CD4-positive, CD25-positive, alpha-beta regulatory T cell (primary cell): ENCODE measurements around the gene FAM185A. TPM values are rescaled to one million over a fixed set of nuclear protein-coding genes. Genes with fewer than 3 reads are reported as not detected.

Experiments
- ATAC-seq, 2 donors: fragments of 150-1000 bp; cut with Tn5 transposase; one replicate each; pipeline ENCODE4 v1.10.0; 2021; ENCODE audit warnings: low read depth in 2 of 2, moderate number of reproducible peaks in 2 of 2, moderate library complexity in 1 of 2
- DNase-seq, 3 donors: peaks; one replicate each; pipeline versions ENCODE4 v3.0.0 to v3.0.0-alpha.2; 2012 to 2022; ENCODE audit warnings: mixed read lengths in 1 of 3
- H3K27ac ChIP-seq: one replicate; pipeline ENCODE4 v1.7.0; 2013; ENCODE audit warnings: mild to moderate bottlenecking, low read length; ENCODE audit not compliant: insufficient read depth, poor library complexity, severe bottlenecking
- H3K27me3 ChIP-seq: one replicate; pipeline ENCODE4 v1.7.0; 2013; ENCODE audit warnings: low read length; ENCODE audit not compliant: control insufficient read depth, insufficient read depth
- H3K36me3 ChIP-seq: one replicate; pipeline ENCODE4 v1.7.0; 2013; ENCODE audit warnings: mild to moderate bottlenecking, low read length, moderate library complexity; ENCODE audit not compliant: control insufficient read depth, insufficient read depth
- H3K4me1 ChIP-seq: 2 replicates; pipeline ENCODE4 v1.7.0; 2013; ENCODE audit warnings: mild to moderate bottlenecking, low read length; ENCODE audit not compliant: insufficient read depth, control insufficient read depth, poor library complexity, severe bottlenecking
- H3K4me3 ChIP-seq: one replicate; pipeline ENCODE4 v1.7.0; 2013; ENCODE audit warnings: low read depth, mild to moderate bottlenecking, low read length, moderate library complexity
- H3K9me3 ChIP-seq, 2 experiments: 1 replicate in 1 of 2; 2 replicates in 1 of 2; pipeline ENCODE4 v1.7.0; 2013; ENCODE audit warnings: low read length in 2 of 2, mild to moderate bottlenecking in 1 of 2, moderate library complexity in 1 of 2; ENCODE audit not compliant: control insufficient read depth in 2 of 2
- H3K27ac Mint-ChIP-seq, 3 donors: one replicate each; pipeline ENCODE4 v1.8.0; 2020 to 2022; ENCODE audit warnings: mild to moderate bottlenecking in 3 of 3, mixed read lengths in 3 of 3, moderate library complexity in 2 of 3
- H3K27me3 Mint-ChIP-seq: one replicate; pipeline ENCODE4 v1.8.0; 2022; ENCODE audit warnings: mild to moderate bottlenecking, mixed read lengths
- H3K36me3 Mint-ChIP-seq: one replicate; pipeline ENCODE4 v1.8.0; 2020; ENCODE audit warnings: mixed read lengths
- H3K4me1 Mint-ChIP-seq, 4 donors: one replicate each; pipeline ENCODE4 v1.8.0; 2020 to 2022; ENCODE audit warnings: mixed read lengths in 4 of 4, mild to moderate bottlenecking in 1 of 4
- H3K4me3 Mint-ChIP-seq, 4 donors: one replicate each; pipeline ENCODE4 v1.8.0; 2020 to 2022; ENCODE audit warnings: mild to moderate bottlenecking in 4 of 4, mixed read lengths in 4 of 4, moderate library complexity in 3 of 4
- H3K9me3 Mint-ChIP-seq, 7 donors: one replicate each; pipeline ENCODE4 v1.8.0; 2020 to 2022; ENCODE audit warnings: mixed read lengths in 7 of 7, mild to moderate bottlenecking in 3 of 7, moderate library complexity in 2 of 7
- polyA plus RNA-seq, 4 donors: library from polyadenylated mRNA; unstranded; fragments of 300-500 nt; fragmentation: Illumina TruSeq; gene quantifications; one replicate each; pipeline ENCODE4 v1.2.3, GENCODE V29; 2021
- total RNA-seq: library from RNA; stranded (reverse); gene quantifications from one replicate; pipeline ENCODE4 v1.2.3, GENCODE V29; 2022

FAM185A gene
- total and polyA plus RNA-seq, 5 donors from 2014 or later = 6.1 to 7.3 (median 6.4) TPM

- no peak overlapping the region for H3K27ac ChIP-seq
- Mint-ChIP-seq H3K4me1 (peaks cover 0 to 2% (median 0%) of the 10 kb centered on the region in 4 donors), H3K9me3 (no peaks in the 10 kb centered on the region), H3K36me3 (peaks cover 11% of the 10 kb centered on the region), H3K27me3 (no peaks in the 10 kb centered on the region), H3K27ac (no peak overlapping the region), H3K4me3 (no peak overlapping the region)
- ATAC-seq (no peak), DNase-seq (no peak)
- H3K36me3 ChIP-seq = no peaks in the 10 kb centered on the region
- no peaks in the 10 kb centered on the region for H3K27me3 ChIP-seq
- H3K4me1 ChIP-seq = peaks cover 3% of the 10 kb centered on the region
- no peaks in the 10 kb centered on the region for H3K9me3 ChIP-seq
- H3K4me3 ChIP-seq = no peak overlapping the region
These were observed 96.5 kb downstream of the FAM185A start for GRCh38 chr7:102845346-102845745.

DNA sequence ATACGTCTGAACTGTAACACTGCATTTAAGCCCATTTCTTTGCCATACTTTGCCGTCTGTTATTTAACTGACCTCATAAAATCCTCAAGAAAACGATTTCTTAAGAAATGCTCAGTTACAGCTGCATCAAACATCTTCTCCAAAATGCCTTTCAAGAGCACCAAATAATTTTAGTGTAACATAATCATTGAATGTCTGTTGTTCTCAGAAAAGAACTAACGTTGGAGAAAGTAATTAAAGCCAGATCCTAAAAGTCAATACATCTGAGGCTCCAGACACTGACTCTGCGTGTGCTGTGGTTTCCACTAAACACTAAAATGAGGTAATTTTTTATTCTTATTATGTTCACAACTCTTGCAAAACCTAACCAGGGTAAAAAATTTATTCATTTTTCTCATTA is 100.3 kb downstream of the FAM185A start:
- H3K4me3 Mint-ChIP-seq = no peak overlapping the region
- Histone ChIP-seq H3K9me3 (no peaks in the 10 kb centered on the region), H3K4me1 (no peaks in the 10 kb centered on the region)

GRCh38 chr7:102849538-102849937 is 100.7 kb downstream of the FAM185A start:
- no peaks in the 10 kb centered on the region for H3K27me3 ChIP-seq
- H3K36me3 ChIP-seq = no peaks in the 10 kb centered on the region
- Mint-ChIP-seq H3K4me3 (no peak overlapping the region), H3K27ac (no peak overlapping the region), H3K36me3 (peaks cover 15% of the 10 kb centered on the region), H3K4me1 (no peaks in the 10 kb centered on the region), H3K27me3 (peaks cover 8% of the 10 kb centered on the region), H3K9me3 (peaks cover 0 to 14% (median 2%) of the 10 kb centered on the region in 7 donors)
- no peak overlapping the region for H3K27ac ChIP-seq
- H3K9me3 ChIP-seq = no peaks in the 10 kb centered on the region
- no peaks in the 10 kb centered on the region for H3K4me1 ChIP-seq
- ATAC-seq (no peak), DNase-seq (no peak)
- no peak overlapping the region for H3K4me3 ChIP-seq

More for the DNA sequence above, 100.3 kb downstream of the FAM185A start:
- Histone ChIP-seq H3K36me3 (no peaks in the 10 kb centered on the region), H3K27ac (no peak overlapping the region), H3K4me3 (no peak overlapping the region), H3K27me3 (no peaks in the 10 kb centered on the region)
- Mint-ChIP-seq H3K36me3 (peaks cover 15% of the 10 kb centered on the region), H3K27ac (no peak overlapping the region), H3K9me3 (peaks cover 0 to 14% (median 2%) of the 10 kb centered on the region in 7 donors), H3K27me3 (peaks cover 8% of the 10 kb centered on the region), H3K4me1 (no peaks in the 10 kb centered on the region)
- DNase-seq (no peak), ATAC-seq (no peak)

DNA sequence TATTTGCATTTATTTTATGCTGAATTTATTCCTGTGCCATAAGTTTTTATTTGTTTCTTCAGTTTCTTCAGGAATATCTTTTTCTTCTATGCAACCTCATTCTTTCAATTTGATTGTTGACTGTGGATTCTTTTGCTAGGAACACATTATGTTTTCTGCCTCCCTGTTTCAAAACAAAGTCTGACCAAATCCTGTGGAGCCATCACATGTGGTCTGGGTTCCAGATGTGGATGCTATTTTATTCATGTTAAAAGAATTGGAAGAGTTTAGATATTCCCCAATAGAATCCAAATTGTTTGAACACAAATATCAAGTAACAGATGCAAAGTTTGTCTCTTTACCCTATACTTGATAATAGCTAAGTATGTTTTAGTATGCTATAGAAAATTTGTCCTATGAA is 107.2 kb downstream of the FAM185A start:
- Histone ChIP-seq H3K9me3 (no peaks in the 10 kb centered on the region), H3K36me3 (no peaks in the 10 kb centered on the region), H3K27ac (no peak overlapping the region), H3K27me3 (no peaks in the 10 kb centered on the region), H3K4me1 (no peaks in the 10 kb centered on the region), H3K4me3 (no peak overlapping the region)
- ATAC-seq (no peak), DNase-seq (no peak)
- H3K9me3 Mint-ChIP-seq = peaks cover 2 to 14% (median 3%) of the 10 kb centered on the region in 7 donors
- H3K36me3 Mint-ChIP-seq = peaks cover 15% of the 10 kb centered on the region
- H3K4me1 Mint-ChIP-seq = no peaks in the 10 kb centered on the region
- no peak overlapping the region for H3K27ac Mint-ChIP-seq
- peaks cover 8% of the 10 kb centered on the region for H3K27me3 Mint-ChIP-seq
- H3K4me3 Mint-ChIP-seq = no peak overlapping the region

Other genes with a start within 250 kb of the FAM185A start
- gene RASA4B, start 231.2 kb upstream of the FAM185A start, total RNA-seq = 32.4 TPM
- 10 to 100 TPM in 1 of 4 donors, 1 to 10 TPM in 3; 8.0 to 14.2 (median 9.3) TPM for gene RASA4B, start 231.2 kb upstream of the FAM185A start, polyA plus RNA-seq
- gene UPK3BL2, start 205.3 kb upstream of the FAM185A start, total RNA-seq = 98.1 TPM
- gene UPK3BL2, start 205.3 kb upstream of the FAM185A start, polyA plus RNA-seq = 1 to 10 TPM in 3 of 4 donors, under 1 TPM in 1; 0.86 to 3.3 (median 1.5) TPM
- gene SPDYE2, start 197.8 kb upstream of the FAM185A start, total RNA-seq = 0.39 TPM
- gene SPDYE2, start 197.8 kb upstream of the FAM185A start, polyA plus RNA-seq = under 1 TPM; 0.19 to 0.66 (median 0.47) TPM
- gene POLR2J3, start 176.4 kb upstream of the FAM185A start, total RNA-seq = 214 TPM
- gene POLR2J3, start 176.4 kb upstream of the FAM185A start, polyA plus RNA-seq = 10 to 100 TPM; 19.9 to 33.7 (median 27.9) TPM
- gene RASA4, start 132.2 kb upstream of the FAM185A start, total RNA-seq = 67.5 TPM
- 10 to 100 TPM; 17.7 to 24.2 (median 19.3) TPM for gene RASA4, start 132.2 kb upstream of the FAM185A start, polyA plus RNA-seq
- 119 TPM for gene UPK3BL1, start 106.2 kb upstream of the FAM185A start, total RNA-seq
- gene UPK3BL1, start 106.2 kb upstream of the FAM185A start, polyA plus RNA-seq = 10 to 100 TPM in 3 of 4 donors, 1 to 10 TPM in 1; 9.7 to 32.6 (median 21.9) TPM
- gene SPDYE2B, start 98.7 kb upstream of the FAM185A start, total RNA-seq = not detected
- under 1 TPM in 1 of 4 donors, not detected in 3; 0.41 TPM for gene SPDYE2B, start 98.7 kb upstream of the FAM185A start, polyA plus RNA-seq
- 56.4 TPM for gene POLR2J2, start 77.3 kb upstream of the FAM185A start, total RNA-seq
- gene POLR2J2, start 77.3 kb upstream of the FAM185A start, polyA plus RNA-seq = 1 to 10 TPM; 1.3 to 3.3 (median 1.9) TPM
- gene LRRC17, start 164.0 kb downstream of the FAM185A start, total RNA-seq = 0.69 TPM
- gene LRRC17, start 164.0 kb downstream of the FAM185A start, polyA plus RNA-seq = under 1 TPM in 2 of 4 donors, not detected in 2; 0.32 to 0.40 TPM